DND-41 (cell line): Measurements from ENCODE around the gene ZFPL1.

Experiments used
- ATAC-seq: fragments of 200-7000 bp; cut with Tn5 transposase; 3 replicates; pipeline ENCODE4 v1.9.1; 2021; ENCODE audit warnings: low read depth; ENCODE audit not compliant: insufficient read depth
- DNase-seq: peaks from one replicate; pipeline ENCODE4 v3.0.0-alpha.2; 2020
- H2AFZ ChIP-seq: 2 replicates; pipeline ENCODE4 v1.6.0; 2012; ENCODE audit warnings: low read depth, low read length
- H3K27ac ChIP-seq: 2 replicates; pipeline ENCODE4 v1.5.1; 2012; ENCODE audit warnings: low read length, inconsistent platforms
- H3K27me3 ChIP-seq: fragments of 200-600 bp; sonication (generic); 2 replicates; pipeline ENCODE4 v1.6.0; 2012; ENCODE audit warnings: low read length, mild to moderate bottlenecking, inconsistent platforms; ENCODE audit not compliant: insufficient read depth, poor library complexity
- H3K36me3 ChIP-seq: 2 replicates; pipeline ENCODE4 v1.5.1; 2012; ENCODE audit warnings: low read length, inconsistent platforms; ENCODE audit not compliant: insufficient read depth
- H3K4me1 ChIP-seq: 2 replicates; pipeline ENCODE4 v1.5.1; 2012; ENCODE audit warnings: mild to moderate bottlenecking, low read length; ENCODE audit not compliant: insufficient read depth
- H3K4me2 ChIP-seq: 2 replicates; pipeline ENCODE4 v1.6.0; 2012; ENCODE audit warnings: mild to moderate bottlenecking, moderate library complexity, low read length, inconsistent platforms; ENCODE audit not compliant: insufficient read depth
- H3K4me3 ChIP-seq, 2 experiments: fragments of 200-600 bp in 1 of 2; shearing (Covaris generic) in 1 of 2; 2 replicates each; pipeline ENCODE4 v1.5.1; 2012 to 2016; ENCODE audit warnings: inconsistent platforms in 2 of 2, low read length in 2 of 2, mild to moderate bottlenecking in 2 of 2, low read depth in 1 of 2, moderate library complexity in 1 of 2
- H3K79me2 ChIP-seq: 2 replicates; pipeline ENCODE4 v1.6.0; 2012; ENCODE audit warnings: low read length, inconsistent platforms; ENCODE audit not compliant: insufficient read depth
- H3K9ac ChIP-seq: 2 replicates; pipeline ENCODE4 v1.6.0; 2012; ENCODE audit warnings: low read depth, mild to moderate bottlenecking, inconsistent platforms, low read length, moderate library complexity
- H3K9me3 ChIP-seq: 2 replicates; pipeline ENCODE4 v1.5.1; 2012; ENCODE audit warnings: low read length, moderate library complexity, mild to moderate bottlenecking, inconsistent platforms; ENCODE audit not compliant: insufficient read depth, severe bottlenecking
- H4K20me1 ChIP-seq: 2 replicates; pipeline ENCODE4 v1.6.0; 2012; ENCODE audit warnings: low read length; ENCODE audit not compliant: insufficient read depth
- CTCF ChIP-seq: IDR thresholded peaks from 2 replicates; pipeline ENCODE4 v1.5.1; 2012; ENCODE audit warnings: borderline replicate concordance, low read length, moderate library complexity, mild to moderate bottlenecking; ENCODE audit not compliant: poor library complexity, severe bottlenecking; ENCODE audit errors: extremely low read depth
- EZH2 ChIP-seq: IDR thresholded peaks from 3 replicates; pipeline ENCODE4 v1.6.1; 2012; ENCODE audit warnings: borderline replicate concordance, low read depth, mild to moderate bottlenecking, moderate library complexity, low read length, inconsistent platforms; ENCODE audit not compliant: severe bottlenecking

Gene ZFPL1

GRCh38 chr11:65111159-65111743, 27.2 kb downstream of the ZFPL1 start:
- H2AFZ ChIP-seq, result no peak overlapping the region
- ATAC-seq, result no peak
- peak overlapping the region in 1 of 2 experiments; percentile 32; a peak in 1 of 4 replicates for H3K4me3 ChIP-seq
- H3K27ac ChIP-seq, result no peak overlapping the region; the same call in 1 of the 2 replicates
- peak; percentile 8 for TF ChIP-seq CTCF
- TF ChIP-seq EZH2, result no peak
- no peak for DNase-seq
- H3K9ac ChIP-seq, result no peak overlapping the region; the same call in 1 of the 2 replicates
- no peaks in the 10 kb centered on the region for H3K27me3 ChIP-seq
- H3K4me1 ChIP-seq, result peaks cover 57% of the 10 kb centered on the region
- H3K4me2 ChIP-seq, result peak overlapping the region; percentile 99
- peaks cover 61% of the 10 kb centered on the region for H3K36me3 ChIP-seq
- peaks cover 38% of the 10 kb centered on the region for H3K79me2 ChIP-seq
- H3K9me3 ChIP-seq, result no peaks in the 10 kb centered on the region
- H4K20me1 ChIP-seq, result peaks cover 33% of the 10 kb centered on the region

GRCh38 chr11:65111744-65112545, 27.9 kb downstream of the ZFPL1 start, which contains the start of gene TM7SF2:
TSS of gene TM7SF2 (plus strand) at chr11:65111872. CDS start at chr11:65112016, 144 bp downstream.
- DNase-seq, result peak; percentile 97
- peak within 1 kb of the TSS; percentile 90 for H2AFZ ChIP-seq
- TF ChIP-seq CTCF, result no peak
- H3K79me2 ChIP-seq, result peaks cover 42% of the 10 kb centered on the region
- H3K4me3 ChIP-seq, result peak within 1 kb of the TSS; percentile 36 to 80
- H3K4me1 ChIP-seq, result peaks cover 64% of the 10 kb centered on the region
- H3K9me3 ChIP-seq, result no peaks in the 10 kb centered on the region
- H3K27ac ChIP-seq, result peak within 1 kb of the TSS; percentile 88
- peak within 1 kb of the TSS; percentile 99 for H3K4me2 ChIP-seq
- no peaks in the 10 kb centered on the region for H3K27me3 ChIP-seq
- peaks cover 34% of the 10 kb centered on the region for H4K20me1 ChIP-seq
- ATAC-seq, result peak; percentile 83
- H3K9ac ChIP-seq, result peak within 1 kb of the TSS; percentile 93
- H3K36me3 ChIP-seq, result peaks cover 60% of the 10 kb centered on the region

- H3K9me3 ChIP-seq, result no peaks in the 10 kb centered on the region
- peak overlapping the region; percentile 88 for H3K27ac ChIP-seq
- H2AFZ ChIP-seq, result peak overlapping the region; percentile 90
- peaks cover 54% of the 10 kb centered on the region for H3K36me3 ChIP-seq
- H3K79me2 ChIP-seq, result peaks cover 46% of the 10 kb centered on the region
- no peaks in the 10 kb centered on the region for H3K27me3 ChIP-seq
- peak overlapping the region; percentile 99 for H3K4me2 ChIP-seq
- ATAC-seq (peak; percentile 53), DNase-seq (peak; percentile 74)
- peaks cover 65% of the 10 kb centered on the region for H3K4me1 ChIP-seq
- TF ChIP-seq CTCF (peak; percentile 94), EZH2 (no peak)
- peak overlapping the region; percentile 93 for H3K9ac ChIP-seq
- peaks cover 30% of the 10 kb centered on the region for H4K20me1 ChIP-seq
- peak overlapping the region; percentile 36 to 80 for H3K4me3 ChIP-seq
Observed at GRCh38 chr11:65112546-65113360, 28.7 kb downstream of the ZFPL1 start.
